HG03280 (cell line): ENCODE data around the gene CLDN6.

Experiments used
- ATAC-seq: cut with Tn5 transposase; IDR thresholded peaks from one replicate; pipeline ENCODE4 v1.9.1; 2021; ENCODE audit warnings: mild to moderate bottlenecking, moderate library complexity; ENCODE audit not compliant: unreplicated experiment

The CLDN6 gene

DNA sequence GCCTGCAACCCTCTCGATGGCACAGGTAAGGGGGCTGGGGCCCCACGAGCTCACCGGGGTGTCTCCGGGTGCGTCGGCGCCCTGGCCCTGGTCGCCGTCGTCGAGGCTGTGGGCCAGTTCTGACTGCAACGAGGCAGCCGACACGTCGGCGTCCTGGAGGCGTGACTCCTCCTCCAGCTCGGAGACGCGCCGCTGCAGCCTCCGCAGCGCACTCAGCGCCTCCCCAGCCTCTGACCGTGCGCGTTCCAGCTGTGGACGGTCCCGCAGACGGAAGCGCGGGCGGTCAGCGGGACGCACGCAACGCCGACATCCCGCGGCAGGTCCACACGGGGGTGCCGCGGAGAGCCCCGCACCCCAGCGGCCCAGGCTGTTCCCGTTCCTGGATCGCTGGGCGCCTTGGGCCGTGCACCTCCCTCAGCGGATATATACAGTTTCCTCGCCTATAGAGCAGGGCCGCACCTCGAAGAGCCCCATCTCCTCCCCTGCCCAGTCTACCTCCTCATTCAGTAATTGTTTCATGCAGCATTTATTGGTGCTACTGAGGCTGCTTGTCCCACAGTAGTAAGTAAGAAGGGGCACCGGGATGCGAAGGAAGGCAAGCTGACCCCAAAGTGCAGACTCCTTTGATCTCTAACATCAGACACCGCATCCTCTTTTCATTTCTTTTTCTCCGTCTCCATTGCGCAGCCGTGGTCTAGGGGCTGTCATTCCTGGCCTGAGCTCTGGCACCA, 11.7 kb upstream of the CLDN6 start:
- no peak for ATAC-seq

DNA sequence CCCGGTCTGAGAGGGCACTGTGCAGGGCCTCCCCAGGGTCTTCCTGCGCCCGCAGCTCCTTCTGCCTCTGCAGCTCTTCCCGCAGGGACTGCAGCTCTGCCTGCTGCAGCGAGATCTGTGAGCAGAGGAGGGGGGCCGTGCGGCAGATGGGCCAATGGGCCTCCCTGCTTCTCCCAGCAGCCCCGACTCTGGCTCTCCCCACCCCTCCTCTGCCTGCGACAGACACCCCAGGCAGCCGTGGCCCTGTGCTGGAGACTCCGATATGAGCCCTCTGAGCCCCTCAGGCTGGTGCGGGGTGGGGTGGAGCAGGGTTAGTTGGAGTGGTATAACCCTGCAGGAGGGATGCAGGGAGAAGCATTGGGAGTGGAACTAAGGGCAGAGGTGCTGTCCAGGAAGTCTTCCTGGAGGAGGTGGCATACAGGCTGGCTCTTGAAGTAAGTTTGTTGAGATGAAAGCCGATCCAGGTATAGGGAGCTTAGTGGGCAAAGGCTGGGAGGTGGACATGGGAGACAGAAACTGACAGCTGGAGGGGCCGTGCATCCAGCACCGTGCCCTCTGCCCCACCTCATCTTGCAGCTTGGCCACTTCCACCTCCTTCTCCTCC, 10.8 kb upstream of the CLDN6 start:
- no peak for ATAC-seq

DNA sequence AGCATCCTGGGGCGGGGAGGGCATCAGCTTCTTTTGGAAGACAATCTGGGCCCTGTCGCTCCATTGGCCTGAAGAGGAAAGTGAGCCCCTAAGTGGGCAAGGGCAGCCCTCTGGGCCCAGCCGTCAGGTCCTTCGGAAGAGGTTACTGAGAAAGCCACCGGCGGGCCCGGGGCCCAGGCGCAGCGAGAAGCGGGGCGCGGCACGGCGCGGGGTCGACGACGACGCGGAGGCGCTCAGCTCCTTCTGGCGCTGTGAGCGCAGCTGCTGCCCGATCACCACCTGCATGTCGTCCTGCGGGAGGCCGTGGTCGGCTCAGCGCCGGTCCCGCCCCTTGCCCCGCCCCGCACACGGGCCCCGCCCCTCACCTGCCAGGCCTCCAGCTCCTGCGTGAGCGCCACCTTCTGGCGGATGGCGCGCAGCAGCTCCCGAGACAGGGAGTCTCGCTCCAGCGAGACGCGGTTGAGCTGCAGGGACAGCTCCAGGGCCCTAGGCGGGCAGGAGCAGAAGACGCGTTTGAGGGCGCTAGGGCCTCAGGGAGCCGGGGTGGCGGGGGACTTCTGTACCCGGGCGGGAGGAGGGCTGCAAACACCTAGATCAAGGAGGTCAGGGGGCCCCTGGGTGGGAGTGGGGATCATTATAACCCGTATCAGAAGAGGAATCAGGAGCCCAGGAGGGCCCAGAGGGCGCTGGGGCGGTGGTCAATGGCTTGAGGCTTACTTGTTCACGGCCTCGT, 10.2 kb upstream of the CLDN6 start:
- no peak for ATAC-seq

DNA sequence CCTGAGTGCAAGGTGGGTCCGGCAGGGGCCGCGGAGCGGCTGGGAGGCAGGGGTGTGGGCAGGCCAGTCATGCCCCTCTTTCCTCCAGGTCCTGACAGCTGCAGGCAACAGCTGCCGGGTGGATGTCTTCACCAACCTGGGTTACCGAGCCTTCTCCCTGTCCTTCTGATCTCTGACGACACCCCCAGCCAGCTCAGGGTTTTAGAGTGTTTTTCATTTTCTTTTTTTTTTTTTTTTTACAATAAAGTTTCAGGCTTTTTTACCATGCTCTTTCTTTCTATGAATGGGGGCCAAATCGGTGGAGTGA, 9.5 kb upstream of the CLDN6 start:
- no peak for ATAC-seq

DNA sequence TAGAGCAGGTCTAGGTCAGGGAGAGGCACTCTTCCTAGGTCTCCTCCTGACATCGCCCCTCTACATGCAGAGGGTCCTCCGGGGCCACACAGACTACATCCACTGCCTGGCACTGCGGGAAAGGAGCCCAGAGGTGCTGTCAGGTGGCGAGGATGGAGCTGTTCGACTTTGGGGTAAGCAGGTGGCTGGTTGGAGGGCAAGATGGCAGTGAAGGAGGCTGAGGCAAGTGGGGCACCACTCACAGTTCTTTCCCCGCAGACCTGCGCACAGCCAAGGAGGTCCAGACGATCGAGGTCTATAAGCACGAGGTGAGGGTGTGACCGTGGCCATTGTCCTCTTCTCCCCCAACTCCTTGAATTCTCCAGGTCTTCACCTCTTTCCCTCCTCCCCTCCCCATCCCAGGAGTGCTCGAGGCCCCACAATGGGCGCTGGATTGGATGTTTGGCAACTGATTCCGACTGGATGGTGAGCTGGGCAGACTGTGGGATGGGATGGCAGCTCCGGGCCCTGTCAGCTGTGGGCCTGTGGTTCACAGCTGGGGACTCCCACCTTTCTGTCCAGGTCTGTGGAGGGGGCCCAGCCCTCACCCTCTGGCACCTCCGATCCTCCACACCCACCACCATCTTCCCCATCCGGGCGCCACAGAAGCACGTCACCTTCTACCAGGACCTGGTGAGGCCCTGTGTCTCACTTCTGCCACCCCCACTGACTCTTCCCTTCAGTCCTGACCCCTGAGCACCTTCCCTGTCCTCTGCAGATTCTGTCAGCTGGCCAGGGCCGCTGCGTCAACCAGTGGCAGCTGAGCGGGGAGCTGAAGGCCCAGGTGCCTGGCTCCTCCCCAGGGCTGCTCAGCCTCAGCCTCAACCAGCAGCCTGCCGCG, 8.9 kb upstream of the CLDN6 start:
- ATAC-seq: no peak

DNA sequence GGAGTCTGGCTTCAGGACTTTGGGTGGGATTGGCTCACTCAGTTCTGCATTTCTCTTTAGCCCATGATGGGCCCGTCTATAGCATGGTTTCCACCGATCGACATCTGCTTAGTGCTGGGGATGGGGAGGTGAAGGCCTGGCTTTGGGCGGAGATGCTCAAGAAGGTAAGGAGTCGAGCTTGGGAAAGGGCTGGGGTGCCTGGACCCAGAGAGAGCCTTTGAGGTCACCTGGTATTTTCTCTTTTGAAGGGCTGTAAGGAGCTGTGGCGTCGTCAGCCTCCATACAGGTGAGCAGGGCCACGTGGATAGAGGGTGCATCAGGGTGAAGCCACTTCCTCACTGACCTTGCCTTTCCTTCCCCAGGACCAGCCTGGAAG, 8.0 kb upstream of the CLDN6 start:
- ATAC-seq: no peak

DNA sequence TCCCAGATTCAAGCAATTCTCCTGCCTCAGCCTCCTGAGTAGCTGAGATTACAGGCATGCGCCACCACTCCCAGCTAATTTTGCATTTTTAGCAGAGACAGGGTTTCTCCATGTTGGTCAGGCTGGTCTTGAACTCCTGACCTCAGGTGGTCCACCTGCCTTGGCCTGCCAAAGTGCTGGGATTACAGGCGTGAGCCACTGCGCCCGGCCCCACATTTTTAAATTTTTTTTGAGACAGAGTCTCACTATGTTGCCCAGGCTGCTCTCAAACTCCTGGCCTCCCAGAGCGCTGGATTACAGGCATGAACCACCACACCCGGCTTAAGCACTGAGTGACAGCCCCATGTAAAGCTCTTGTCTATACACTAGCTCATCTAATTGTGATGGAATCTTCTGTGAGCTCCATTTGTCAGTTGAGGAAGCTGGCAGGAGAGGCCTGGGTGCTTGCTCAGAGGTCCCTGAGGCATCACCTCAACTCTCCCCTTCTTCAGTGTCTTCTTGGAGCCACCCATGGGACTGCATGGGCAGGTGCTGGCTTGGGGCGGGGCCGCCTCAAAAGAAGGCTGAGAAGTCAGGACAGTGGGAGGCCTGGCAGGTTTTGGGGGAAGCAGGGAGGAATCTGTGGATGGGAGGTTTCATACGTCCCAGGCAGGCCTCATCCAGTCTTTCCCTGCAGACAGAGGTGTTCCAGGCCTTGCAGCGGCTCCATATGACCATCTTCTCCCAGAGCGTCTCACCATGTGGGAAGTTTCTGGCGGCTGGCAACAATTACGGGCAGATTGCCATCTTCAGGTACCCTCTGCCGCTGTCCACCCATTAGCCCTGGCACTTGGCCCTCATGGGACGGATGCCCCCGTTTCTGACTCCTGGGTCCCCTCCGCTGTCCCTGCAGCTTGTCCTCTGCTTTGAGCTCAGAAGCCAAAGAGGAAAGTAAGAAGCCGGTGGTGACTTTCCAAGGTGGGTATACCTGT, 7.3 kb upstream of the CLDN6 start:
- ATAC-seq: no peak

DNA sequence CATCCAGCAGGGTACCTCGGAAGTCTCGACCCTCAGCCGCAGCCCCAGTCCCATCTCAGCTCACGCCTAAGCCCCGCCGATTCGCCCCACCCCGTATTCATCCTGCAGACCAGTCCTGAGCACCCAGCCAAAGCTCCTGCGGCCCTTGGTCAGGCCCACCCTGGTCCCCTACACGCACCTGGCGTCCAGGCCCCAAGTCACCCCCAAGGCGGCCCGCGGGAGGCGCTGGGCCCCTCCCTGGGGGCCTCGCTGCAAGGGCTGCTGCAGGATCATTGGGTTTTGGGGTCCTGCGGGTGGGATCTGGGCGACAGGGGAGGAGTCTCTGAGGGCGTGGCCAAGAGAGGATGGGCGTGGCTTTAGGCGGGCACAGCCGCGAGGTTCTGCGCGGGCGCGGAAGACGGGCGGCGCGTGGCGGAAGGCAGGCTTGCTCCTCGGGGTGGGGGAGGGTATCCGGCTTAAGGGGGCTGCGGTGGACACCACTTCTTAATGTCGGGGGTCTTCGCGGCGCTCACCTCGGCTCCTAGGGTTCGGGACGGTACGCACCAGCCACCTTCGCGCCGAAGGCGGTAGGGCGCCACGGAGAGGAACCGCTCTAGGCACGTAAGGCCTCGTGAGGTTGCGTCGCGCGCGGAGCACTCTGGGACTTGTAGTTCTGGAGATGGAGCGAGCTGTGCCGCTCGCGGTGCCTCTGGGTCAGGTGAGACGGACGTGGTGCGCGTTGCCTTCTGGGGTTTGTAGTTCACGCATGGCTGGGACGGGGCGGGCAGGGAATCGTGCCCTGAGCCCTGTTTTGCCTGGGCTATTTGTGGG, 5.9 kb upstream of the CLDN6 start, which contains the start of the genes HCFC1R1 and THOC6:
TSS of gene HCFC1R1 (minus strand) at position 274 of the 810 bp plus-strand sequence. CDS start at position 273, 1 bp downstream.
TSS of gene THOC6 (plus strand) at position 367 of the 810 bp plus-strand sequence. CDS start at position 659, 292 bp downstream.
- peak; percentile 77 for ATAC-seq

DNA sequence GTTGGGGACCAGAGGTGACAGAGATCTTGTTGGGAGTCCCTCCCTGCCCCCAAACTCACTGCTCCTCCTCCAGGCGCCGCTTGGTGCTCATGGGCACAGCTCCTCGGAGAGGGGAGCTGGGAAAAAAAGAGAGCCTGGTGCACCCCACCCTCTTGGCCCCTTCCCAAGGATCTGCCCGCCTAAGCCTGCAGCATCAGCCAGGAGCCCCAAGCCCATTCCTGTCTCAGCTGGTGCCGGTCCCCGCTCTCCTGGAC, 5.4 kb upstream of the CLDN6 start:
- no peak for ATAC-seq

DNA sequence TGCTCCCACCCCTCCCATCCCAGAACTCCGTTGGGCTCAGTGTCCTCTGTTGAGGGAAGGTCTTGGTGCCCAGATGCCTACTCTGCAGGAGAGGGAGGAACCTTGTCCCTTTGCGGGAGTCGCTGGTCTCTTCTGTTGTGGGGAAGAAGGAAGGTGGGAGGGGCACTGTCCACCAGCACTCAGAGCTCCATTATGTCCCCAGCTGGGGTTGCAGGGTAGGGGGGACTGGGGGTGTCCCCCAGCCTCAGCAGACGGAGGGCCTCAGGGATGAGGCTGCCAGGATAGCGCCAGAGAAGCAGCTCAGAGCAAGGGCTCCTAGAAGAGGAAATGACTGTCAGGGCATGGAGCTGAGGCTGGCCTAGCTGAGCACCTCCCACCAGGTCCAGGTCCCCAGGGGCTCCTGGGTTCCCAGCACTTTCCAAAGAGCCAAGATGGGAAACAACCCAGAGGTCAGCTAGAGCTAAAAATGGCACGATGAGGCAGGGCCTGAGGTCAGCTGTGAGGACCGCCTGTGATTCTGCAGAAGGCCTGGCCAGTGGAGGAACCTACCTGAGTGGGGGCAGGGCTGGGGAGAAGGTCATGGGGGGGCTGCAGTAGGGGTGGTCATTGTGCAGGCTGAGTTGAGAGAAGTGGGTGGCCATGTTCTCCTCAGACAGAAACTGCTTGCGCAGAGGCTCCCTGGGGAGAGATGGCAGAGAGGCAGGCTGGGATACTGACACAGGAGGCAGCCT, 4.9 kb upstream of the CLDN6 start:
- ATAC-seq: no peak

DNA sequence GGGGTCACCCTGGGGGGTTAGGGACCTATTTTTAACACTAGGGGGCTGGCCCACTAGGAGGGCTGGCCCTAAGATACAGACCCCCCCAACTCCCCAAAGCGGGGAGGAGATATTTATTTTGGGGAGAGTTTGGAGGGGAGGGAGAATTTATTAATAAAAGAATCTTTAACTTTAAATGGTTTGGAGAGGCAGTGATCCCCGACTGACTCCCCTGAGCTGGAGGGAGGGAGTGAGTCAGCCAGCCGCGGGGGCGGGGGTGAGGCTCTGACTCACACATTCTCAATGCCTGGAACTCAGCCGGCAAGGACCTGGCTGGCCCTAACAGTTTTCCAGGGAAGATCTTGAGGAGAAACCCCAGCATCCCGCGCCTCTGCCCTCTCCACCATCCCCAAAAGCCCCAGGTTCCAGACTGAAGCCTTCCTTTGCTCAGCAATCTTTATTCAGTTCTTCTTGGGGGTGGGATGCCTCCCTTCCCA, 4.3 kb upstream of the CLDN6 start:
- no peak for ATAC-seq

DNA sequence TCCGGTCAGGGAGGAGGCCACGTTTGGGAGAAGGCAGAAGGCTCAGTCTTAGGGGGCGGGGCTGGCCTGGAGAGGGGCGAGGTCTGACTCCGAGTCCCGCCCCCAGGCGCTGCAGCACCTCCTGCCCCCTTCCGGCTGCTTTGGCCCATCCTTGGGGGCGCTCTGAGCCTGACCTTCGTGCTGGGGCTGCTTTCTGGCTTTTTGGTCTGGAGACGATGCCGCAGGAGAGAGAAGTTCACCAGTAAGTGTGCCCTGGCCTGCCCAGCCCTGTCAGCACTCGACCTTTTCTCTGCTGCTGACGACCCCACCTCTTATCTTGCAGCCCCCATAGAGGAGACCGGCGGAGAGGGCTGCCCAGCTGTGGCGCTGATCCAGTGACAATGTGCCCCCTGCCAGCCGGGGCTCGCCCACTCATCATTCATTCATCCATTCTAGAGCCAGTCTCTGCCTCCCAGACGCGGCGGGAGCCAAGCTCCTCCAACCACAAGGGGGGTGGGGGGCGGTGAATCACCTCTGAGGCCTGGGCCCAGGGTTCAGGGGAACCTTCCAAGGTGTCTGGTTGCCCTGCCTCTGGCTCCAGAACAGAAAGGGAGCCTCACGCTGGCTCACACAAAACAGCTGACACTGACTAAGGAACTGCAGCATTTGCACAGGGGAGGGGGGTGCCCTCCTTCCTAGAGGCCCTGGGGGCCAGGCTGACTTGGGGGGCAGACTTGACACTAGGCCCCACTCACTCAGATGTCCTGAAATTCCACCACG, 3.6 kb upstream of the CLDN6 start:
- no peak for ATAC-seq

DNA sequence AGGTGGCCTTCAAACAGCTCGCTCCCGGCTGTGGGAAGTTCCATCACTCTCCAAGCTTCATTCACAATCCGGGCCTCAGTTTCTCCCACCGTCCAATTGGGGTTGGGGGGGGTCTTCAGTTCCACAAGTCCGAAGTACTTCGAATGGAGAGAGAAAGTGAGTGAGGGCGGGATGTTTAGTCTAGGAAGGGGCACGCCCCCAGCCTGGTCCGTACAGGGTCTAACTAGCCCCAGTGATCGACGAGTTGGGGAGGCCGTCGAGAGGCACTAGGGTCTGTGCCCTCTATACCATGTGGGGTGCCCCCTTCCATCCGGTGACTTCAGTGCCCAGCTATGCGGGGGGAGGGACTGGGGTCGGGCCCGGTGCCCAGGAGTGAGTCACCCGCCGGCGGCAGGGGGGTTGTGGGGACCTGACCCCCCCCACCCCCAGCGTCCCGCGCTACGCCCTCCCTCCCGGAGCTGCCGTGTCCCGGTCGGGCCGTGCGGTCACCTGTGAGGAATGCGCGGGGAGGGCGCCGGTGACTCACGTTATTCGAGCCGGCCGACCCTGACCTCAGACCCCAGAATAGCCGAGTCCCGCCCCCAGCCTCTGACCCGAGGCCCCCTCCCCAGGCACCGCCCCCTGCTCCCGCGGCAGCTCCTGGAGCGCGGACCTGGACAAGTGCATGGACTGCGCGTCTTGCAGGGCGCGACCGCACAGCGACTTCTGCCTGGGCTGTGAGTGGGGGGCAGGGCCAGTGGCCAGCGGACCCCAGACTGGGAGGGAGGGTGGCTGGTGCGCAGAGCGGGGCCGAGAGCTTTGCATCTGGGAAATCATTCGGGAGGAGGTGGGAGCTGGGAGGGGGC, 2.8 kb upstream of the CLDN6 start:
- ATAC-seq: no peak

DNA sequence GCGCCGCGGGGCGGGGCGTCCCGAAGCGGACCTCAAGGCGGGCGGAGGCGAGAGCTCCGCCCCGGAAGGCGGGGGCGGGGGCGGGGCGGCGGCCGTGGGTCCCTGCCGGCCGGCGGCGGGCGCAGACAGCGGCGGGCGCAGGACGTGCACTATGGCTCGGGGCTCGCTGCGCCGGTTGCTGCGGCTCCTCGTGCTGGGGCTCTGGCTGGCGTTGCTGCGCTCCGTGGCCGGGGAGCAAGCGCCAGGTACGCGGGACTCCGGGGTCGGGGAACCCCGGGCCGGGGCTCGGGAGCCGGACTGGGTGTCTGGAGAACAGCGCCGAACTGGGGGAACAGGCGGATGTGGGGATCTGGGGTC, 2.2 kb upstream of the CLDN6 start, which contains the start of gene TNFRSF12A:
TSS of gene TNFRSF12A (plus strand) at position 122 of the 357 bp plus-strand sequence. CDS start at position 152, 30 bp downstream.
- peak; percentile 34 for ATAC-seq

DNA sequence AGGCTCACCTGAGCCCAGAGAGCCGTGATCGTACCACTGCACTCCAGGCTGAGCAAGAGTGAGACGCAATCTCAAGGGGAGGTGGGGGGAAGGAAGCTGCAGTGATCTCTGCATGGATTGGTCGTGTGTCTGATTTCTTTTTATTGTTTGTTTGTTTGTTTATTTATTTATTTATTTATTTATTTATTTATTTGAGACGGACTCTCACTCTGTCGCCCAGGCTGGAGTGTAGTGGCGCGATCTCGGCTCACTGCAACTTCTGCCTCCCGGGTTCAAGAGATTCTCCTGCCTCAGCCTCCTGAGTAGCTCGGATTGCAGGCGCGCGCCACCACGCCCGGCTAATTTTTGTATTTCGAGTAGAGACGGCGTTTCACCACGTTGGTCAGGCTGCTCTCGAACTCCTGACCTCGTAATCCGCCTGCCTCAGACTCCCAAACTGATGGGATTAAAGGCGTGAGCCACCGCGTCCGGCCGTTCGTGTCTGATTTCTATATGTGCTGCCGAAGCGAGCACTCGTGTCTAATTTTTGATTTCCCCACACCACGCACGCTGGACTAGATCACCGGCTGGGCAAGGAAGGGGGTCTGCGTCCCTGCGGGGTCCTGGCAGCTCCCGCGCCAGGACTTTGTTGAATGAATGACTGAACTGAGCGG, 1.7 kb upstream of the CLDN6 start:
- no peak for ATAC-seq

DNA sequence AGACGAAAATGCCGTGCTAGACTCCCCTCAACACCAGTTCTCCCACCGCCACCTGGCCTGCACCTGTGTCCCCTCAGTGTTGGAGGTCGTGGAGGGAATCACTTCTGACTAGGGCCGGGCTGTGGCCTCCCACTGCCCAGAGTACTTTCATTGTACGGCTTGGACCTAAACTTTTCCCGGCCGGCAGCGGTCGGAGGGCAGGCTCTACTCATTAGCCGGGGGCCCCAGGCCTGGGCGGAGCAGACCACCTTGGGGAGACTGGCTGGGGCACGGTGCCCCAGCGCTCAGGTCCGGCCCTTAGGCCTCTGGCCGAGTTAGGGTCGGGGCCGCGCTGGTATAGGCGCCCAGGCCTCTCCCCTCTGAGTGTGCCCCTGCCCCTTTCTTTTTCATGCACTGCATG, 639 bp downstream of the CLDN6 start:
- no peak for ATAC-seq
